ENCODE results near the gene PRPF40A.

PRPF40A gene

DNA sequence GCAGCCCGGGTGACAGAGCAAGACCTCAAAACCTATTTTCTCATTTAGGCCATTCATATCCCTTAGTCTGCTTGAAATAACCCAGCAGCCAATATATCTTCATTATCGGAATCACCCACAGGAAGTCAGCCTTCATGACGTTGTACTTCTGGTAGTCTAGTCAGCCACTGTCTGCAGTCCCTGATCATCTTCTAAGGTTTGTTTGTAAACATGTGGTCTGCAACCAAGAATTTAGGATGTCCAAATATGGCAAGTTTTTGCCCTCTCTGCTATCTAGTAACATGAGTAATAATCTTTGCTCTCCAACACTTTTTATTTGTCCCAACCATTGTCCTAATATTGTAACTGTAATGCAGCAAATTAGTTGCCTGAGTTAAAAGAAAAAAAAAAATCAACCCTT lies 92.5 kb downstream of the PRPF40A start:
- TF ChIP-seq, protein P1, sequence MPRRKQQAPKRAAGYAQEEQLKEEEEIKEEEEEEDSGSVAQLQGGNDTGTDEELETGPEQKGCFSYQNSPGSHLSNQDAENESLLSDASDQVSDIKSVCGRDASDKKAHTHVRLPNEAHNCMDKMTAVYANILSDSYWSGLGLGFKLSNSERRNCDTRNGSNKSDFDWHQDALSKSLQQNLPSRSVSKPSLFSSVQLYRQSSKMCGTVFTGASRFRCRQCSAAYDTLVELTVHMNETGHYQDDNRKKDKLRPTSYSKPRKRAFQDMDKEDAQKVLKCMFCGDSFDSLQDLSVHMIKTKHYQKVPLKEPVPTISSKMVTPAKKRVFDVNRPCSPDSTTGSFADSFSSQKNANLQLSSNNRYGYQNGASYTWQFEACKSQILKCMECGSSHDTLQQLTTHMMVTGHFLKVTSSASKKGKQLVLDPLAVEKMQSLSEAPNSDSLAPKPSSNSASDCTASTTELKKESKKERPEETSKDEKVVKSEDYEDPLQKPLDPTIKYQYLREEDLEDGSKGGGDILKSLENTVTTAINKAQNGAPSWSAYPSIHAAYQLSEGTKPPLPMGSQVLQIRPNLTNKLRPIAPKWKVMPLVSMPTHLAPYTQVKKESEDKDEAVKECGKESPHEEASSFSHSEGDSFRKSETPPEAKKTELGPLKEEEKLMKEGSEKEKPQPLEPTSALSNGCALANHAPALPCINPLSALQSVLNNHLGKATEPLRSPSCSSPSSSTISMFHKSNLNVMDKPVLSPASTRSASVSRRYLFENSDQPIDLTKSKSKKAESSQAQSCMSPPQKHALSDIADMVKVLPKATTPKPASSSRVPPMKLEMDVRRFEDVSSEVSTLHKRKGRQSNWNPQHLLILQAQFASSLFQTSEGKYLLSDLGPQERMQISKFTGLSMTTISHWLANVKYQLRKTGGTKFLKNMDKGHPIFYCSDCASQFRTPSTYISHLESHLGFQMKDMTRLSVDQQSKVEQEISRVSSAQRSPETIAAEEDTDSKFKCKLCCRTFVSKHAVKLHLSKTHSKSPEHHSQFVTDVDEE (CRISPR knock-in tag; IDR thresholded peaks at IDR 0.05) = no peak
- TF ChIP-seq, protein P2, sequence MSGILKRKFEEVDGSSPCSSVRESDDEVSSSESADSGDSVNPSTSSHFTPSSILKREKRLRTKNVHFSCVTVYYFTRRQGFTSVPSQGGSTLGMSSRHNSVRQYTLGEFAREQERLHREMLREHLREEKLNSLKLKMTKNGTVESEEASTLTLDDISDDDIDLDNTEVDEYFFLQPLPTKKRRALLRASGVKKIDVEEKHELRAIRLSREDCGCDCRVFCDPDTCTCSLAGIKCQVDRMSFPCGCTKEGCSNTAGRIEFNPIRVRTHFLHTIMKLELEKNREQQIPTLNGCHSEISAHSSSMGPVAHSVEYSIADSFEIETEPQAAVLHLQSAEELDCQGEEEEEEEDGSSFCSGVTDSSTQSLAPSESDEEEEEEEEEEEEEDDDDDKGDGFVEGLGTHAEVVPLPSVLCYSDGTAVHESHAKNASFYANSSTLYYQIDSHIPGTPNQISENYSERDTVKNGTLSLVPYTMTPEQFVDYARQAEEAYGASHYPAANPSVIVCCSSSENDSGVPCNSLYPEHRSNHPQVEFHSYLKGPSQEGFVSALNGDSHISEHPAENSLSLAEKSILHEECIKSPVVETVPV (CRISPR knock-in tag; IDR thresholded peaks at IDR 0.05) = no peak
- no peak for TF ChIP-seq ARNTL (CRISPR knock-in tag; IDR thresholded peaks at IDR 0.05; ENCODE audit: borderline replicate concordance, low read depth)
- TF ChIP-seq ZFP30 (CRISPR knock-in tag; IDR thresholded peaks at IDR 0.05) = no peak
- TF ChIP-seq, protein P3, sequence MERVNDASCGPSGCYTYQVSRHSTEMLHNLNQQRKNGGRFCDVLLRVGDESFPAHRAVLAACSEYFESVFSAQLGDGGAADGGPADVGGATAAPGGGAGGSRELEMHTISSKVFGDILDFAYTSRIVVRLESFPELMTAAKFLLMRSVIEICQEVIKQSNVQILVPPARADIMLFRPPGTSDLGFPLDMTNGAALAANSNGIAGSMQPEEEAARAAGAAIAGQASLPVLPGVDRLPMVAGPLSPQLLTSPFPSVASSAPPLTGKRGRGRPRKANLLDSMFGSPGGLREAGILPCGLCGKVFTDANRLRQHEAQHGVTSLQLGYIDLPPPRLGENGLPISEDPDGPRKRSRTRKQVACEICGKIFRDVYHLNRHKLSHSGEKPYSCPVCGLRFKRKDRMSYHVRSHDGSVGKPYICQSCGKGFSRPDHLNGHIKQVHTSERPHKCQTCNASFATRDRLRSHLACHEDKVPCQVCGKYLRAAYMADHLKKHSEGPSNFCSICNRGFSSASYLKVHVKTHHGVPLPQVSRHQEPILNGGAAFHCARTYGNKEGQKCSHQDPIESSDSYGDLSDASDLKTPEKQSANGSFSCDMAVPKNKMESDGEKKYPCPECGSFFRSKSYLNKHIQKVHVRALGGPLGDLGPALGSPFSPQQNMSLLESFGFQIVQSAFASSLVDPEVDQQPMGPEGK (CRISPR knock-in tag; IDR thresholded peaks at IDR 0.05; ENCODE audit: borderline replicate concordance) = no peak
- no peak for TF ChIP-seq ZC3H10 (CRISPR knock-in tag; IDR thresholded peaks at IDR 0.05)
- no peak for ATAC-seq

DNA sequence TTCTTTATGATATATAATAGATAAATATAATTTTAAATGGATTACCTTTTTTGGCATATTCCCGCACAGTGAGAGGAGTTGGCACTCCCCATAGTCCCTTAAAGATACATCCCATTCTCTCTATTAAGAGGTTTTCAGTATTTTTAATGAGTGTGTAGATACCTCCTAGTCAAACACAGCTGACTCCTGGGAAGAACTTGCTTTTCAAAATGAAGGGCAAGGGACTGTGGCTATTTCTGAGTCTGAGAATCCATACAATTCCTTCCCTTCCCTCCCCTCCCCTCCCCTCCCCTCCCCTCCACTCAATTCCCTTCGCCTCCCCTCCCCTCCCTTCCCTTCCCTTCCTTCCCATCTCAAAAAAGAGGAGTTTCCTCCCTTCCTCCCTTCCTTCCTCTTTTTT lies 93.5 kb downstream of the PRPF40A start:
- no peak for TF ChIP-seq ZNF565 (CRISPR knock-in tag; conservative IDR thresholded peaks at IDR 0.05; ENCODE audit: low read depth)
- no peak for TF ChIP-seq CSDC2 (CRISPR knock-in tag; IDR thresholded peaks at IDR 0.05)
- TF ChIP-seq ZFP30 (CRISPR knock-in tag; IDR thresholded peaks at IDR 0.05) = no peak
- TF ChIP-seq TCF4 (CRISPR knock-in tag; IDR thresholded peaks at IDR 0.05; ENCODE audit: borderline replicate concordance) = no peak
- no peak for TF ChIP-seq GLIS3 (CRISPR knock-in tag; IDR thresholded peaks at IDR 0.05)
- TF ChIP-seq, protein P4, sequence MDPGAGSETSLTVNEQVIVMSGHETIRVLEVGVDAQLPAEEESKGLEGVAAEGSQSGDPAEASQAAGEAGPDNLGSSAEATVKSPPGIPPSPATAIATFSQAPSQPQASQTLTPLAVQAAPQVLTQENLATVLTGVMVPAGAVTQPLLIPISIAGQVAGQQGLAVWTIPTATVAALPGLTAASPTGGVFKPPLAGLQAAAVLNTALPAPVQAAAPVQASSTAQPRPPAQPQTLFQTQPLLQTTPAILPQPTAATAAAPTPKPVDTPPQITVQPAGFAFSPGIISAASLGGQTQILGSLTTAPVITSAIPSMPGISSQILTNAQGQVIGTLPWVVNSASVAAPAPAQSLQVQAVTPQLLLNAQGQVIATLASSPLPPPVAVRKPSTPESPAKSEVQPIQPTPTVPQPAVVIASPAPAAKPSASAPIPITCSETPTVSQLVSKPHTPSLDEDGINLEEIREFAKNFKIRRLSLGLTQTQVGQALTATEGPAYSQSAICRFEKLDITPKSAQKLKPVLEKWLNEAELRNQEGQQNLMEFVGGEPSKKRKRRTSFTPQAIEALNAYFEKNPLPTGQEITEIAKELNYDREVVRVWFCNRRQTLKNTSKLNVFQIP (CRISPR knock-in tag; IDR thresholded peaks at IDR 0.05; ENCODE audit: borderline replicate concordance, low read depth) = no peak
- no peak for TF ChIP-seq ZC3H10 (CRISPR knock-in tag; IDR thresholded peaks at IDR 0.05)
- no peak for TF ChIP-seq ESRRG (CRISPR knock-in tag; IDR thresholded peaks at IDR 0.05)
- TF ChIP-seq, protein P3 (CRISPR knock-in tag; IDR thresholded peaks at IDR 0.05; ENCODE audit: borderline replicate concordance) = no peak
- TF ChIP-seq, protein P1 (CRISPR knock-in tag; IDR thresholded peaks at IDR 0.05) = no peak
- TF ChIP-seq ZNF70 (CRISPR knock-in tag; IDR thresholded peaks at IDR 0.05) = no peak
- TF ChIP-seq SNAI2 (CRISPR knock-in tag; IDR thresholded peaks at IDR 0.05) = no peak
- no peak for TF ChIP-seq TOX (CRISPR knock-in tag; IDR thresholded peaks at IDR 0.05; ENCODE audit: borderline replicate concordance)
- no peak for ATAC-seq
